A673 (cell line): ENCODE results near the gene ESF1.

ENCODE experiments used
- EZH2 ChIP-seq: fragments of 200-600 bp; sonication (generic); IDR thresholded peaks from 2 replicates; pipeline ENCODE4 v1.6.1; 2017; ENCODE audit warnings: borderline replicate concordance, low read depth, mild to moderate bottlenecking, mixed read lengths, antibody characterized with exemption, low read length; ENCODE audit not compliant: poor library complexity, severe bottlenecking
- TF ChIP-seq, protein P1 (sequence below): fragments of 300-800, 200-600 bp; sonication (generic); conservative IDR thresholded peaks from 2 replicates; pipeline ENCODE4 v1.5.1; 2017; ENCODE audit warnings: low read depth, mild to moderate bottlenecking, antibody characterized with exemption, low read length, moderate library complexity, mixed read lengths

DNA sequence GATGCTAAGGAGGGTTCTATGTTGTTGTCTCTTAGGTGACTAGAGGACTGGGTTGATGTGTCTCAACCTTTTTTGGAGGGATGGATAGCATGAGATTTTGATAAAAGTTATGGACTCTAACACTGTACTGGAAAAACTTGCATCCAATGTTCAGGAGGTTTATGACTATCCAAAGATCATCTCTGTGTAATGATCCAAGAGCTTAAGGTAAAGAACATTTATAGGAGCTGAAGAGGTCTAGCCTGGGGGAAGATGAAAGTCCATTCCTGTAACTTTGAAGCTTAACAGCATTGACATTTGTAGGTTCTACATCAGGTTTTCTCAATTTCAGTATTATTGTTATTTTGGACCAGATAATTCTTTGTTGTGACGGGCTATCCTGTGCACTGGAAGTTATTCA lies 48.9 kb downstream of the ESF1 start:
- TF ChIP-seq, protein P1, sequence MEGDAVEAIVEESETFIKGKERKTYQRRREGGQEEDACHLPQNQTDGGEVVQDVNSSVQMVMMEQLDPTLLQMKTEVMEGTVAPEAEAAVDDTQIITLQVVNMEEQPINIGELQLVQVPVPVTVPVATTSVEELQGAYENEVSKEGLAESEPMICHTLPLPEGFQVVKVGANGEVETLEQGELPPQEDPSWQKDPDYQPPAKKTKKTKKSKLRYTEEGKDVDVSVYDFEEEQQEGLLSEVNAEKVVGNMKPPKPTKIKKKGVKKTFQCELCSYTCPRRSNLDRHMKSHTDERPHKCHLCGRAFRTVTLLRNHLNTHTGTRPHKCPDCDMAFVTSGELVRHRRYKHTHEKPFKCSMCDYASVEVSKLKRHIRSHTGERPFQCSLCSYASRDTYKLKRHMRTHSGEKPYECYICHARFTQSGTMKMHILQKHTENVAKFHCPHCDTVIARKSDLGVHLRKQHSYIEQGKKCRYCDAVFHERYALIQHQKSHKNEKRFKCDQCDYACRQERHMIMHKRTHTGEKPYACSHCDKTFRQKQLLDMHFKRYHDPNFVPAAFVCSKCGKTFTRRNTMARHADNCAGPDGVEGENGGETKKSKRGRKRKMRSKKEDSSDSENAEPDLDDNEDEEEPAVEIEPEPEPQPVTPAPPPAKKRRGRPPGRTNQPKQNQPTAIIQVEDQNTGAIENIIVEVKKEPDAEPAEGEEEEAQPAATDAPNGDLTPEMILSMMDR: no peak
- no peak for TF ChIP-seq EZH2
